HG03354 (cell line): ENCODE results near the gene AKAP12.
A peak's percentile ranks its signal among the peaks of the same experiment; 100 is the strongest.

Experiments used
- ATAC-seq: cut with Tn5 transposase; IDR thresholded peaks from one replicate; pipeline ENCODE4 v1.9.1; 2021; ENCODE audit warnings: mild to moderate bottlenecking; ENCODE audit not compliant: unreplicated experiment, poor library complexity, severe bottlenecking

The AKAP12 gene

GRCh38 chr6:151236668-151237401, 2.9 kb upstream of the AKAP12 start:
- ATAC-seq, result no peak

GRCh38 chr6:151240036-151240685, 394 bp downstream of the AKAP12 start:
- peak; percentile 57 for ATAC-seq

GRCh38 chr6:151240791-151241642, 1.2 kb downstream of the AKAP12 start:
- no peak for ATAC-seq

DNA sequence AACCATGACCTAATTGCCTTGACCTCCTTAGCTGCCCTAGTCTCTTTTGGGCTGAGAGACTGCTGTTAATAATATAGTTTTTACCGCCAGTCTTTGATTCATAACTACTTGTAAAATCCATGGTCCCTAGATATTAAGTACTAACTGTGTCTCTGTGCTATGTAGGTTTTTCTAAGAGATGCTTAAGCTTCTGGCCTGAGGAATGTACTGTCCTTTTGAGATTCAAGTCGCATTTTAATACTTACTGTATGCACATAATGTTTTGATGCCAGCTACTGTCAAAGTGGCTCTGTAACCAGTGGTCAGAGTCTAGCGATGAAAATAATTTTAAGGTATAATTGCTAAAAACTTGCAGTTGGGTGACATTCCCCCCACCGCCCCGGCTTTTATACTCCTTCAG, 2.1 kb downstream of the AKAP12 start:
- no peak for ATAC-seq

DNA sequence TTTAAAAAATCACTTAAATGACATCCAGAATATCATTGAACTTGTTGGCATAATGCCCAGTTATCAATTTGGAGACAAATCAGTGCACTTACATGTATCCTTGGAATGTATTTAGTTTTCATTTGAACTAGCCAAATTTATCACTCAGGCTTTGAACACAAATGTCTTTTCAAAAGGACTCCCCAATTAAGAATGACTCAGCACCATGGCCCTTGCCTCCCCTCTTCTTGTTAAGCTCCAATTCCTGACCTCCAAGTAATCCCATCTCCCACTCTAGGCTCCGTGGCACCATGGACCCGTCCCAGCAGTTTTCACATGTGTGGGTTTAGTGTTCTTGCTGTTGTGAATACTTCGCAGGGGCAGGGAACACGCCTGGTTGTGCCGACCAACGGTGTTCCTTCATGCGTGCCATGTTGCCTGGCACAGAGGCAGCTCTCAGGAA, 2.7 kb downstream of the AKAP12 start:
- ATAC-seq, result no peak

- no peak for ATAC-seq
These were observed 3.7 kb downstream of the AKAP12 start for GRCh38 chr6:151243481-151243880.

DNA sequence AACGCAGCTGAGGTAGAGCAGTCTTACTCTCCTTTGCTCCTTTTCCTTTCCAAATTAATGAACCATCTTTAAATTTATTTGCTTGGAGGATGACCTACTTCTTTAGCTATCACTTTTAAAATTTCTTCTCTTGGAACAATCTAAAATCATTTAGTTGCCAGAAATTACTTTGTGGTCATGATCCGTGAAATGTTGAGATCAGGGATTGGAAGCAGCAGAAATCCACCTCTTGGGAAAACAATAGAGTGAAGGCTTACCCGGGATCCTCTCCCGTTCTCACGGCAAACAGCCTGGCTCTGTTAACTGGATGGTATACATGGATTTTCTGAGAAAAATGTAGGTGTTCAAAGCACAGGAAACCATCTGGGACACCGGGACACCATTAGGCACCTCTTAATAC, 7.7 kb downstream of the AKAP12 start:
- no peak for ATAC-seq

GRCh38 chr6:151248295-151248694, 8.5 kb downstream of the AKAP12 start:
- no peak for ATAC-seq

DNA sequence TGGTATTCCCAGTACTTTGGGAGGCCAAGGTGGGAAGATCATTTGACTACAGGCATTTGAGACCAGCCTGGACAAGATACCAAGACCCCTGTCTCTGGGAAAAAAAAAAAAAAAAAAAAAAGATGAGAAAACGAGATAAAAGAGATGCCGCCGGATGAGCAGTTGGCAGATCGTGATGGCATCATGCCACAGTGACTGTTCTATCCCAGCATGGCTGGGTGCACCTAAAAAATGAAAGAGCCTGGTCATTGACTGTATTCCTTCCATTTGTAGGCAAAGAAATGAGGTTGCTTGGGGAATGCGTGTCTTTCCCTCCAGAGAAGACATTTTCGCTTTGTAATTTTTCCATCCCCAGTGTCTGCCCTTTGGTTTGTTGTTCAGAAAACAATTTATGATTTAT, 12.9 kb downstream of the AKAP12 start:
- ATAC-seq, result no peak

DNA sequence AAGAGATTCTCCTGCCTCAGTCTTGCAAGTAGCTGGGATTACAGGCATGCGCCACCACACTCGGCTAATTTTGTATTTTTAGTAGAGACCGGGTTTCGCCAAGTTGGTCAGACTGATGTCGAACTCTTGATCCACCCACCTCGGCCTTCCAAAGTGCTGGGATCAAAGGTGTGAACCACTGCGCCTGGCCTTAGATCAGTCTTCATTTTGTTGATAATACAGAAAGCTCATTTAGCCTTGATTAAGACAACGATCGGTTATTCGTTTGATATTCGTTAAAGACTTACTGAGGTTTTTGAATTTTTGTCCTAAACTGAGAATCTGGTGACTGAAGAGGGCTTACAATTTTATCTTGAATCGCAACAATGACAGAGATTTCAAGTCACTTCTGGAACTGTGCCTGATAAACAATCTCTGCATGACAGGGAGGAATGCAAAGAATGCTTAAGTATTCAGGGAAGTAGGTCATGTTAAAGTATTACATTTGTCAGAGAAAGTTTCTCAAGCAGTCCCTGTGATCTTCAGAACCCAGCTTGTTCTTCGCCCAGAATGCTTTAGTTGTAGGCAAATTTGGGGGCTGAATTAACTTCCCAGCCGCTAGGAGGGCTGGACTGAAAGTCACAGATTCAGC, 14.8 kb downstream of the AKAP12 start:
- no peak for ATAC-seq

GRCh38 chr6:151255811-151256210, 16.0 kb downstream of the AKAP12 start:
- no peak for ATAC-seq

DNA sequence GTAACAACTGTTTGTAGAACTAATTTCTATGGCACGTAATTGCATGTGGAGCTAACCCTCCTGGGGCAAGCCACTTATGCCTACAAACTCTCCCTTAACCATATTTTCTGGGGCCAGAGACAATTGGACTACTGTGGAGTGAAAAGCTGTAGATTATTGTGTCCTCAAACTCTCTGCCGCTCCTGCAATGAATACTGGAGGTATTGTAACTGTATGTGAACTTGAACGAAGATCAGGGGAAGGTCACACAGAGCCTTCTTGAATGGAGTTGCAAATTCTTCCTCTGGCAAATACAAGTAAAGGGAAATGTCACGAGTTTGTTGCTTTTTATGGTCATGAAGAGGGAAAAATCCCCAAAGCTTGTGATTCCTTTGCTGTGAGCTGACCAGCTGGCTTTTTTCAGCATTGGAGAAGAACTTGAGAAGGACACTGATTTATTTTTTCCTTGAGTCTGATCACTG, 18.2 kb downstream of the AKAP12 start:
- no peak for ATAC-seq

- no peak for ATAC-seq
These were observed 20.4 kb downstream of the AKAP12 start for GRCh38 chr6:151260205-151260604.

- ATAC-seq, result no peak
These were observed 23.3 kb downstream of the AKAP12 start for GRCh38 chr6:151263035-151263434.

GRCh38 chr6:151263967-151264366, 24.2 kb downstream of the AKAP12 start:
- ATAC-seq, result no peak

DNA sequence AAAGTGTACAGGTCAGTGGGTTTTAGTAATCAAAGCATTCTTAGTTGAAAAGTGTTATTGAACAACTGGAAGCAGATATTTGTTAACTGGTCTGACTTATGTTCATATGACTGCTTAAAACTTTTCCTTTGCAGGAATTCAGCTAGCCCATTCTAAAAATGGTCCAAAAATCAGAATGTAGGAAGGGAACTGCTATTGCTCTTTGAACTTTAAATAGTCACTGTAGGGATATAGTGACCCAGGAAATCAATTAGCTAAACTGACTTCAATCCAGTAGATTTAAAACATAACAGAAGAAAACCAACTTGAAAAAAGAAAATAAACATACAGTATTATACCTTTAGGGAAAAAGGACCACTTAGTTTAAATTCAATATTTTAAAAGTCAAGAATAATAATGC, 25.5 kb downstream of the AKAP12 start:
- no peak for ATAC-seq

- no peak for ATAC-seq
These were observed 29.7 kb downstream of the AKAP12 start for GRCh38 chr6:151269321-151269995.

DNA sequence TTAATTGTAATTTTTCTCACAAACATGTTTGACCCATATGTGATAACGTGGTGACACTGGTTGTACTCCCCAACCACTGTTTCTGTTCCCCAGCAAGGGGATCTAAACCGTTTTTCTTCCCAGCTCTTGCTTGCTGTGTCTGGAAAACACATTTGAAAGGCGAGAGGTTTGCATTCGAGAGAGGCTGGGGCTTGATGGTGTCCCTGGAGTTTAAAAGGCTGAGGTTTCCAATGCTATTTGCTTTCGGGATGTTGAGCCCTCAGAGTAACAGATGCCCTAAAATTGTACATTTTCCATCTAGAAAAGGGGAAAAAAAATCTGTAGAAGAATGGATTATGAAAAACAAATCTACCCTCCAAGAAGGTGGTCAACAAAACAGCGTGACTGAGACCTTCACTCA, 35.4 kb downstream of the AKAP12 start:
- no peak for ATAC-seq

DNA sequence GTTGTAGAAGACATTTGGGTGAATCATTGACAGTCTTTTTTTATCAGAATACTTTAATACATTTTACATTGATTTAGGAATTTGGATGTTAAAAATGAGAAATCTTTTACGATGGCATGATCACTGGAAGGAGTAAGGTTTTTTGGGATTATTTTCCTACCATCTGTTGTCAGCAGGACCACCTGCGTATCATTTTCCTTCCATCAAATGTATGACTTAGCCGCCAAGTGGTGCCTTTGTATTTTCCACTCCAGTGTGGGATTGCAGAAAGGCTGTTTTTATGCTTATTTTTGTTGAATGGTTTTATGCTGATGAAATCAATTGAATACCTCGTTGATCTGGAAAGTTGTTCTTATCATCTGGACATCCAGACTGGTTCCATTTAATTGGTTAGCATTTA, 35.8 kb downstream of the AKAP12 start:
- ATAC-seq, result no peak
